Colonic mucosa (tissue), 4 donors: ENCODE results near the gene PDSS1. TPM values are rescaled to one million over a fixed set of nuclear protein-coding genes. Genes with fewer than 3 reads are reported as not detected.

Experiments
- DNase-seq: peaks from one replicate; pipeline ENCODE4 v3.0.0-alpha.2; 2020
- H3K27ac ChIP-seq: fragments of 200-600 bp; one replicate; pipeline ENCODE4 v1.8.0; 2021
- H3K27me3 ChIP-seq: fragments of 200-600 bp; one replicate; pipeline ENCODE4 v1.8.0; 2021
- H3K36me3 ChIP-seq: fragments of 200-600 bp; one replicate; pipeline ENCODE4 v1.8.0; 2021
- H3K4me1 ChIP-seq: fragments of 200-600 bp; one replicate; pipeline ENCODE4 v1.8.0; 2021; ENCODE audit warnings: mild to moderate bottlenecking
- H3K4me3 ChIP-seq: fragments of 200-600 bp; one replicate; pipeline ENCODE4 v1.8.0; 2021
- H3K9ac ChIP-seq, 2 donors: one replicate each; pipeline ENCODE4 v1.7.0; 2013; ENCODE audit warnings: control low read depth in 2 of 2, low read depth in 2 of 2, low read length in 2 of 2
- H3K9me3 ChIP-seq: fragments of 200-600 bp; one replicate; pipeline ENCODE4 v1.8.0; 2021
- intact Hi-C: fragments of 100-400 bp; cut with DNase I; formaldehyde crosslinking; loops from one replicate; pipeline ENCODE4 v1.14.1; 2022
- total RNA-seq, 2 donors: library from RNA; stranded (reverse); fragmentation: NEBNext Ultra II Directional in 1 of 2; extraction: Animal tissue kit (Norgen Biotek cat#: 25700) in 1 of 2; gene quantifications; one replicate each; pipeline ENCODE4 v1.2.1, GENCODE V29; 2021
- TF ChIP-seq, protein P1 (sequence below): fragments of 200-600 bp; IDR thresholded peaks from one replicate; pipeline ENCODE4 v1.8.0; 2022; ENCODE audit warnings: antibody characterized with exemption, mild to moderate bottlenecking
- donor health status: healthy.
- donor health status: DM: no; HTN: no; CAD: no.
- donor health status: DM: no; HTN: no; CAD: no.

Gene PDSS1
- total RNA-seq, 2 donors from 2014 or later: 20.6 to 35.5 TPM

DNA sequence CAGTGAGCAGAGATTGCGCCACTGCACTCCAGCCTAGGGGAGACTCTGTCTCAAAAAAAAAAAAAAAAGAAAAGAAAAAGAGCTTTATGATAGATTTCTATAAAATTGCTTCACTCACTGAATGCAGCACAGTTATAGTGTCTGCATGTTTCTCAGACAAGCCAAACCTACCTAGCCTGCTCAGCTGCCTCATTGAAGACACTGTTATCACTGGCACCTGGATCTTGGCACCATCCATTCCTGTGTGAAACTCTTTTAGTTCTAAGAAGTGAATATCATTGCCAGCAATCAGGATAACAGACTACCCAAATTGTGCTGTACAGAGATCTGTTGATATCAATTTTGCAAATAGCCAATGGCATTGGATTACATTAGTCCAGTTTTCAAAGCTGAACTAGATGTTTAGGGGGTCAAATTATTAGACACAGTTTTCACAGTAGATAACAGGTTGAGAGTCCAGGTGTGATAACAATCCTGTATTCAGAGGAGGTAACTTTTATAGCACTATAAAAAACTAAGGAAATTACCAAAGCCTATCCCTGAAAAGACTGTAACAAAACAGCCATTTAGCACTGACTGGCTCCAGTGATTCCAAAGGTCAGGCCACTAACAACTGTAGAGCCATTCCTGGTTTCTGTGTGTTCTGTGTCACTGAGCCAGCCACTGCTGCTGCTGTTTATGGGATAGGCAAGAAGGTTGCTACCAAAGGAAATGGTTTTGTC is 17.1 kb downstream of the PDSS1 start:
- Histone ChIP-seq H3K27ac (peak overlapping the region; percentile 86), H3K9ac (peak overlapping the region in 1 of 2 donors; percentile 22), H3K9me3 (no peaks in the 10 kb centered on the region), H3K27me3 (no peaks in the 10 kb centered on the region), H3K4me1 (peaks cover 8% of the 10 kb centered on the region), H3K36me3 (no peaks in the 10 kb centered on the region), H3K4me3 (no peak overlapping the region)
- TF ChIP-seq, protein P1, sequence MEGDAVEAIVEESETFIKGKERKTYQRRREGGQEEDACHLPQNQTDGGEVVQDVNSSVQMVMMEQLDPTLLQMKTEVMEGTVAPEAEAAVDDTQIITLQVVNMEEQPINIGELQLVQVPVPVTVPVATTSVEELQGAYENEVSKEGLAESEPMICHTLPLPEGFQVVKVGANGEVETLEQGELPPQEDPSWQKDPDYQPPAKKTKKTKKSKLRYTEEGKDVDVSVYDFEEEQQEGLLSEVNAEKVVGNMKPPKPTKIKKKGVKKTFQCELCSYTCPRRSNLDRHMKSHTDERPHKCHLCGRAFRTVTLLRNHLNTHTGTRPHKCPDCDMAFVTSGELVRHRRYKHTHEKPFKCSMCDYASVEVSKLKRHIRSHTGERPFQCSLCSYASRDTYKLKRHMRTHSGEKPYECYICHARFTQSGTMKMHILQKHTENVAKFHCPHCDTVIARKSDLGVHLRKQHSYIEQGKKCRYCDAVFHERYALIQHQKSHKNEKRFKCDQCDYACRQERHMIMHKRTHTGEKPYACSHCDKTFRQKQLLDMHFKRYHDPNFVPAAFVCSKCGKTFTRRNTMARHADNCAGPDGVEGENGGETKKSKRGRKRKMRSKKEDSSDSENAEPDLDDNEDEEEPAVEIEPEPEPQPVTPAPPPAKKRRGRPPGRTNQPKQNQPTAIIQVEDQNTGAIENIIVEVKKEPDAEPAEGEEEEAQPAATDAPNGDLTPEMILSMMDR: no peak
- DNase-seq: peak; percentile 81
- intact Hi-C loops: no loop called here

DNA sequence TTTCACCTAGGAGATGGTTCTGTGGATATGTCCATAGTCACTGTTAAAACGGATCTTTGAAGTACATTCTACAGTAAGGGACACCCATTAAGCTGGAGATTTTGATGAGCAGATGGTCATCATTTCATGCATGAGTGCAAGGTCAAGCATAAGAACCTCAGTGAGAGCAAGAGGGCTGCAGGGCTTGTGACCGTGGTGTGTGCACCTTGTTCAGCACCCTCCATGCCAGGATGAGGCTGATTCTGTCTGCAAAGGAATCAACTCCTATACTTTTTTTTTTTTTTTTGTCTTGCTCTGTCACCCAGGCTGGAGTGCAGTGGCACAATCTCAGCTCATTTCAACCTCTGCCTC is 17.6 kb downstream of the PDSS1 start:
- Histone ChIP-seq H3K9ac (peak overlapping the region in 1 of 2 donors; percentile 22), H3K27ac (peak overlapping the region; percentile 86), H3K27me3 (no peaks in the 10 kb centered on the region), H3K9me3 (no peaks in the 10 kb centered on the region), H3K4me3 (no peak overlapping the region), H3K4me1 (peaks cover 8% of the 10 kb centered on the region), H3K36me3 (no peaks in the 10 kb centered on the region)
- intact Hi-C loops: no loop called here
- no peak for DNase-seq
- TF ChIP-seq, protein P1: no peak

DNA sequence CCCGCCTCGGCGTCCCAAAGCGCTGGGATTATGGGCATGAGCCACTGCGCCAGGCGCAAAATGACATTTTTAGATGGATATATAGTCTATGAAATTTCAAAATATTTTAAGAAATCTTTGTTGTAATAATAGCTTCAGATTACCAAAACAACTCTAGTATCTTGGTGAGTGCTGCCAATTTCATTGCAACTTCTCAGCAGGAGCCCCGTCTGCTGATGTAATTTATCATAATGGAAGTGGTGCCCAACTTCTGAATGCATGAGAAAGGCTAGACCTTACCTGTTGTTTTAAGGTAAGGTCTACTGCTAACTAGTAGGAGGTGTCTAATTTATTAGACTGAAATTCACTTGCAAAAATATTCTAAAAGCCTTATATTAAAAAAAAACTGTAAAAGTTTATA is 20.0 kb downstream of the PDSS1 start:
- Histone ChIP-seq H3K27me3 (no peaks in the 10 kb centered on the region), H3K36me3 (no peaks in the 10 kb centered on the region), H3K4me1 (peaks cover 8% of the 10 kb centered on the region), H3K9ac (no peak overlapping the region), H3K27ac (no peak overlapping the region), H3K4me3 (no peak overlapping the region), H3K9me3 (no peaks in the 10 kb centered on the region)
- no peak for DNase-seq
- intact Hi-C loops: no loop called here
- TF ChIP-seq, protein P1: no peak

DNA sequence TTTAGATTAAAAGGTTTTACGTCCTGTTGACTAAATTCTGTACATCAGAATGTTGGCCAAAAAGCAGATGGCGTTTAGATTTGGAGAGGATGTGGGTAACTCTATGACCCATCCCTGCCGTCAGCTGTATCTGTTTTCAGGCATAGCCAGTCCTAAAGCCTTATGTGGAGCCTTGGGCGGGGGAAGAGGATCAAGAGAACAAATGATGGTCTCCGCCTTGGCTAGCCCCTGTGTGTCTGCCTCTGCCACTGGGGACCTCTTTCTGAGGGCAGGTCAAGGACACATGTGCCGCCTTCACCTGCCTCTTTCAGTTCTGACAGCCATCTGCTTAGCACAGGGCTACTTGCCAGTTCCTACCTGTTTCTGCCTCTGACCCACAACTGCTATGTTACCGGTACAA is 24.1 kb downstream of the PDSS1 start:
- no peak for DNase-seq
- H3K27me3 ChIP-seq: no peaks in the 10 kb centered on the region
- H3K4me3 ChIP-seq: no peak overlapping the region
- H3K36me3 ChIP-seq: no peaks in the 10 kb centered on the region
- no peaks in the 10 kb centered on the region for H3K4me1 ChIP-seq
- H3K27ac ChIP-seq: no peak overlapping the region
- TF ChIP-seq, protein P1: no peak
- no peaks in the 10 kb centered on the region for H3K9me3 ChIP-seq
- intact Hi-C loops: no loop called here
- H3K9ac ChIP-seq: no peak overlapping the region

DNA sequence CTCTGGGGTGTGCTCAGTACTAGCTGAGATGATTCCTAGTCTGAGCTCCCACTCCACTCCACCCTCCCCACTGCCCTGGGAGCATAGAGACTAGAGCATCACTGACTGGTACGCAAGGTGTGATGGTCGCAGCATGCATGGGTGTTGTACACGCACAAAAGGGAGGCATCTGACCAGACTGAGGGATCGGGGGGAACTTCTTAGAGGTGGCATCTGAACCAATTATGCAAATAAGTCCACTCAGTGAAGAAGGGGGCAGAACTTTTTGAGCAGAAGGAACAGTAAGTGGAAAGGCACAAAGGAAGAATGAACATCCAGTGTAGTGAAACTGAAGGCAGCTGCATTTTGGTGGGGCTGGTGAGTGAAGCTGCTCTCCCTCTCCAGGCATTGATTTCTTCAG is 25.5 kb downstream of the PDSS1 start:
- no peaks in the 10 kb centered on the region for H3K36me3 ChIP-seq
- intact Hi-C loops: no loop called here

More for the DNA sequence above, 25.5 kb downstream of the PDSS1 start:
- no peaks in the 10 kb centered on the region for H3K27me3 ChIP-seq
- no peak for DNase-seq
- no peak overlapping the region for H3K9ac ChIP-seq
- TF ChIP-seq, protein P1: no peak
- H3K4me3 ChIP-seq: no peak overlapping the region
- no peaks in the 10 kb centered on the region for H3K4me1 ChIP-seq
- no peaks in the 10 kb centered on the region for H3K9me3 ChIP-seq
- H3K27ac ChIP-seq: no peak overlapping the region
